Activated CD4-positive, alpha-beta T cell treated with anti-CD3 and anti-CD28 coated beads, Interleukin-2, amount 50 U/mL, for 24 hours (primary cell): Measurements from ENCODE around the gene P2RX6.
"Not testable (repeated sequence)": the region's sequence is repeated elsewhere in the genome, so short reads cannot be mapped to it uniquely, and the experiment has no call there.

Source experiments
- DNase-seq, 2 donors: peaks; one replicate each; pipeline ENCODE4 v3.0.0-alpha.2; 2020; ENCODE audit warnings: low read depth in 1 of 2, low spot score in 1 of 2

P2RX6 gene

DNA sequence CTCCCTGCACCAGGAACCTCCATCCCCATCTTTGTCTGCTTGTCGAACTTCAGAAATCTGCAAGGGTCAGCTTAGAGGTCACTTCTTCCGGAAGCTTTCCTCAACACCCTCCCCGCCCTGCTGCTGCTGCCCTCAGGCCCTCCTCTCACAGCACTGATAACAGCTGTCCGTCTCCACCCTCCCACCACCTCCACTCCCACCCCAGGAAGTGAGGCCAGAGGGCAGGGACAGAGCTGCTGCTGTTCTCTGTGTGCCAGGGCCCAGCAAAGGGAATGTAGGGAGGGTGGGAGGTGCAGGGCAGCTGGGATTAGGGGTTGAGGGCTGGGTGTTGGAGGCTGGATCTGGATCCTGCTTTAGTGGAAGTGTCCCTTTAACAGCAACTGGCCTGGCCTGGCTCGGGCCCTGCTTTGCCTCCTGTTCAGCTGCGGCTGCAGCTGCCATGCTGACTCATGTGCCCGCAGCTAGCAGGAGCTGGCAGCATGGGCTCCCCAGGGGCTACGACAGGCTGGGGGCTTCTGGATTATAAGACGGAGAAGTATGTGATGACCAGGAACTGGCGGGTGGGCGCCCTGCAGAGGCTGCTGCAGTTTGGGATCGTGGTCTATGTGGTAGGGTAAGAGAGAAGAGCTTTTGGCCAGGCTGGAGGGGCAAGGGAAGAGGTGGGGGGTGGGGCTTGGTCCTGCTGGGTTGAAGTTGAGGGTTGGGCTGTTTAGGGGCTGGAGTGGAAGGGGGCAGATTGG is at the start of gene P2RX6:
P2RX6 (plus strand) TSS at position 440 of the 740 bp plus-strand sequence; CDS start at position 450, 10 bp downstream.
- no peak for DNase-seq

GRCh38 chr22:20965888-20966855 is 48.8 kb upstream of the P2RX6 start:
- no peak for DNase-seq

DNA sequence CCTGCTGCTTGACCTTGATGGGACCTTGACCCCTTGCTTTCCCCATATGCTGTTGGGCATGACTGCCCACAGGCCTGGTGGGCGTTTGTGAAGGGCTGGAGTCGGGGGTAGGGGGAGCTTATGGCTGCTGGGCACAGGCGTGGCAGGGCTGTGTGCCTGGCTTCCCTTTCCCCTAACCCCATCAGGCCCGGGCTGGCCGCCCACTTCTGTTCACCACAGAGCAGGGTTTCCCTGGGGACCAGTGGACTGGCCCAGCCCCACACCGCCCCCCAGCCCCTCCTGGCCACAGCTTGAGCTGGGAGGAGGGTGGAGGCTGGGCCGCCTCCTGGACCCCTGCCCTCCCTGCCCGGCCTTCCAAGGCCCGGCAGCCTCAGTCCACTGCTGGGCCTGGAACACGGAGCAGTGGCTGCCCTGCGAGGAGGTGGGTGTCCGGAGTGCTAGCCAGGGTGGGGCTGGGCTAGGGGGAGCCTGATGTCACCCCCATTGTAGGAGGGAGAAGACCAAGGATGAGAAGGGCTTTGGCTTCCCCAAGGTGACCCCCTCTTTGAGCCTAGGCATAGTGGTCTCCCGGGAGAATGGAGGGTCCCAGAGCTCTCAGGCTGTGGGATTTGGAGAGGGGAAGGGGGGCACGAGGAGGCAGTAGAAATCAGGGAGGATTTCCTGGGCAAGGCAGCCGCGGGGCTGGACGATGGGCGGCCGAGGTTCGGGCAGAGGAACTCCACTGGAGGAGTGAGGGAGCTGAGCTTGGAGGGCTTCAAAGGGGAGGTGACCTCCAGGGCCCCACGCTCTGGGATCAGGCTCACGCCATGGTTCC is 47.9 kb upstream of the P2RX6 start, which contains the start of gene AIFM3:
AIFM3 (plus strand) TSS at position 373 of the 814 bp plus-strand sequence. CDS start 690 bp downstream, outside the sequence.
- DNase-seq, result no peak

DNA sequence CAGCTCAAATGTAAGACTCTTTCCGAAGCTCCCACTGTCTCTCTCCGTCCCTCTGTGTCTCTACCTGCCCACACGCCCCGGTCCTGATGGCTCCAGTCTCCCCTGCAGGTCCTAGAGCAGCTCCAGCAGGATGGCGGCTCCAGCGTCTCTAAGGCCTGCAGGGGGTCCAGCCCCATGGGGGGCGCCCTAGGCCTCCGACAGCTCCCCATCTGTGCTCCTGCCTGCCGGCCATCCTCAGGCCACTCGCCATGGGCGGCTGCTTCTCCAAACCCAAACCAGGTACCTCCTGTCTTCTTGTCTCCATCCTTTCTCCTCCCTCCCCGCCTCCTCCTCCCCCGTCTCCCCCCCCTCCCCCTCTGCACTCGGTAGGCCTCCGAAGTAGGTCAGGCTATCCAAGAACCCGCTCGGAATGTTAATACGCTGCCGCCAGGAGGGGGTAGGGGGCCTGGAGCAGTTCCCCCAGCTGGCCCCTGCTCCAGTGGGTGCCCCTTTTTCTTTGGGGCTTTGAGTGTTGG is 47.2 kb upstream of the P2RX6 start:
- DNase-seq, result no peak

- no peak for DNase-seq
These were observed 46.5 kb upstream of the P2RX6 start for GRCh38 chr22:20968281-20968977.

DNA sequence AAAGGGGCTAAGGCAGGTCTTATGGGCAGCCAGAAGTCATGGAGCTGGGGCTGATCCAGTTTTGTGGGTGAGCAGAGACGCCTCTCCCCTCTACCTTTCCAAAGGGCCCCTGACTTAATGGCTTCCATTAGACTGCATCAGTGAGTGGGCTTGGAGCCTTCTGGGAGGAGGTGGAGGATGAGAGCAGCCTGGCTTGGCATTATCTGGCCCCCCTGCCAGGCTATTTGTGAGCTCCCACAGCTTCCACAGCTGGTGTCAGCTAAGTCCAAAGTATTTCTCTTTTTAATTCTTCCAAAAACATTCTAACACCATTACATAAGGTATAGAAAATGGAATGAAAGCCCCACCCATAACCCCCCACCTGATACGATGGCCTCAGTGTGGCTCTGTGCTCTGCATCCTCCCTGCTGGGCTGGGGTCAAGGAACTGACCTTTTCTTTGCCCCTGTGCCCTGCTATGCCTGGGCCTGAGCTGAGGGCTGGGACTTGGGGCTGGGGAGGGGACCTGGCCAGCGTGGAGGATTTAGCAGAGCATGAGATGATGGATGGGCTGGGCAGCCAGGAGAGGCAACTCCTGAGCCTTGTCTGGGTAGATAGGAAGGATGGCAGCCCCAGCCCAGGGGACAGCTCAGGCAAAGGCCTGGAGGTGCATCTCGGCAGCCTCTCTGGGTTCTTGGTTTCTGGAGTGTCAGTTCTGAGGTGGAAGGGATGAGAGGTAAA is 43.9 kb upstream of the P2RX6 start:
- DNase-seq, result no peak

GRCh38 chr22:20972014-20972694 is 42.8 kb upstream of the P2RX6 start:
- not testable (repeated sequence) for DNase-seq

GRCh38 chr22:20972933-20973577 is 41.9 kb upstream of the P2RX6 start:
- no peak for DNase-seq

- no peak for DNase-seq
These were observed 41.2 kb upstream of the P2RX6 start for GRCh38 chr22:20973634-20974286.

GRCh38 chr22:20974336-20974955 is 40.5 kb upstream of the P2RX6 start:
- DNase-seq, result no peak

- no peak for DNase-seq
These were observed 39.2 kb upstream of the P2RX6 start for GRCh38 chr22:20975541-20976290.

- DNase-seq, result no peak
These were observed 38.6 kb upstream of the P2RX6 start for GRCh38 chr22:20976291-20976877.

- no peak for DNase-seq
These were observed 37.9 kb upstream of the P2RX6 start for GRCh38 chr22:20977019-20977418.

DNA sequence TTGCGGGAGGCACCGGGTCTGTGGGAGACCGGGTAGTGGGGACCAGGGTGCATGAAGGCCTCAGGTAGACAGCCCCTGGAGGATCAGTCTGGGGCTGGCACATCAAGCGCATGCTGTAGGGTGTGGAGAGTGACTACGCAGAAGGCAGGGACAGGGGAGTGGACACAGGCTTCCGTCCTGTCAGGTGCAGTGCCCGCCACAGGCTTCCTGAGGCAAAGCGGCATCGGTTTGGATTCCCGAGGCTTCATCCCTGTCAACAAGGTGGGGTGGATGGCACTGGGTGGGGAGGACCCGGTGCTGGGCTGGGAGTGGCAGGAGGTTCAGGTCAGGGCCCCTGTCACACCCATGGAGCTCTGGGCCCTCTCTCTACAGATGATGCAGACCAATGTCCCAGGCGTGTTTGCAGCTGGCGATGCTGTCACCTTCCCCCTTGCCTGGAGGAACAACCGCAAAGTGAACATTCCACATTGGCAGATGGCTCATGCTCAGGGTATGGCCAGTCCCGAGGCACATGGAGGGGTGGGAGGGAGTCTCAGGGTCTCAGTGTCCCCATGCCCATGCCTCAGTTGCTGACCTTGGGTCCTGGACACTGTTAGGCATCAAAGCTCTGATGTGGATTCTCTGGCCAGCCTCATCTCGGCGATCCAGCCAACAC is 37.3 kb upstream of the P2RX6 start:
- DNase-seq, result no peak

- no peak for DNase-seq
These were observed 36.5 kb upstream of the P2RX6 start for GRCh38 chr22:20978419-20978818.

- peak; percentile 39 to 60 for DNase-seq
These were observed 35.6 kb upstream of the P2RX6 start for GRCh38 chr22:20979243-20979809.
